ENCODE data around the gene MYH14. TPM values are rescaled to one million over a fixed set of nuclear protein-coding genes. Genes with fewer than 3 reads are reported as not detected.

Gene MYH14
- polyA plus RNA-seq, 1 of the 3 experiments (the other 2 are of a cell fraction), result 0.02 TPM

DNA sequence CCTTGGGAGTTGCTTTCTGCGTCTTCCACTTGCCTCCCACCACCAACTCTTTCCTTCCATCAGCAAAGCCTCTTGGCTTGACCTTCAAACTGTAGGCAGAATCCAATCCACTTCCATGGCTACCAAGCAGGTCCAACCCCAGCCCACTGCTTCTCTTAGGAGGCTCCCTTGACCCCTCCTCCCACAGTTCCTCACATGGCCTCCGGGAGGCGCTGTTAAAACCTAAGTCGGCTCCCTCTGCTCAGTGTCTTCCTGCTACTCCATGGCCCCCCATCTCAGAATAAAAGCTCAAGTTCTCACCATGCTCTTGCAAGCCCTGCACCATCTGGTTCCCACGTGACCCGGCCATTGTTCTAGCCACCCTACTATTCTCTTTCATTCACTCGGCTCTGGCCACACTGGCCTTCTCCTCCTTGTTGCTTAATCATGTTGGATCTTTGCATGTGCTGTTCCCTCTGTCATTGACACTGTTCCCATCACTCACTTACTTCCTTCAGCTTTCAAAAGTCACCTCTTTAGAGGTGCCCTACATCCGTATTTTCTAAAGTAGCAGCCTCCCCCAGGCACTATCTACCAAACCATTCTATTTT, 47.8 kb upstream of the MYH14 start:
- Histone ChIP-seq H4K20me1 (ENCODE audit: insufficient read depth) (no peaks in the 10 kb centered on the region), H3K9me2 (no peaks in the 10 kb centered on the region), H3K4me3 (ENCODE audit: low read depth in 2 of 2, low read length in 1 of 2) (no peak overlapping the region), H3K9me3 (no peaks in the 10 kb centered on the region), H3K9ac (no peak overlapping the region), H2AFZ (ENCODE audit: low read depth) (no peak overlapping the region), H3K36me3 (replicated peaks in 1 of 2; ENCODE audit: control insufficient read depth in 1 of 2, insufficient read depth in 2 of 2, low read length in 1 of 2) (no peaks in the 10 kb centered on the region), H3K4me1 (ENCODE audit: control insufficient read depth in 1 of 2, insufficient read depth in 2 of 2, low read depth in 1 of 2, low read length in 1 of 2) (no peaks in the 10 kb centered on the region), H3K79me2 (ENCODE audit: insufficient read depth) (no peaks in the 10 kb centered on the region), H3F3A (replicated peaks; ENCODE audit: insufficient read depth) (no peaks in the 10 kb centered on the region), H3K27ac (ENCODE audit: low read depth in 2 of 2, low read length in 1 of 2) (no peak overlapping the region), H3K27me3 (ENCODE audit: insufficient read depth) (peaks cover 11% of the 10 kb centered on the region; the same call in 1 of the 2 replicates), H3K4me2 (no peak overlapping the region)
- TF ChIP-seq CTCF (IDR thresholded peaks at IDR 0.05) (peak; percentile 26; the same call in 1 of the 2 replicates), REST (IDR thresholded peaks at IDR 0.05; ENCODE audit: low read depth, low read length) (no peak), TEAD4 (IDR thresholded peaks at IDR 0.05; ENCODE audit: borderline replicate concordance, insufficient read depth) (no peak), NFIC (IDR thresholded peaks at IDR 0.05; ENCODE audit: borderline replicate concordance) (no peak)
- POLR2A ChIA-PET, result no interaction called here
- WGBS (ENCODE audit: low lambda C conversion rate), result 10% methylated on average over 8 of the region's 8 CpGs
- CTCF ChIA-PET, result interaction anchor here (1.1 kb wide), 1 partner anchor 10 kb away, joined by 3 read pairs; no protein-coding TSS in a partner anchor
- no peak for DNase-seq

DNA sequence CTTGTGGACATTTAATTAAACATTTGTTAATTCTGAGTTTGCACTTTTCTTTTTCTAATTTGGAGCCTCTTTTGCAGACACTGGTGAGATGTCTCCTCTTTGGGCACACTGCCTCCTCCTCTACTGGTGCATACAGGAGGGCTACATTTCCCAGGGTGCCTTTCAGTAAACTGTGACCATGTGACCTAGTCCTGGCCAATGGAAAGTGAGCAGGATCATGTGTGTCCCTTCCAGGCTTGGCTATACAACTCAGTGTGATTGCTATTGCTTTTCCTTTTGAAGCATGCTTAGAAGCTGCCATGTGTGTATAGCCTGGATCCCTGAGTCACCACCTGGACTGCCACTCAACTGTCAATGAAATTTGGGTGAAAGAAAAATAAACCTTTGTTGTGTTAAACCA, 44.8 kb upstream of the MYH14 start:
- ChIA-PET POLR2A (no interaction called here), CTCF (no interaction called here)
- no peak overlapping the region for H3K27ac ChIP-seq (ENCODE audit: low read depth in 2 of 2, low read length in 1 of 2)
- no peaks in the 10 kb centered on the region for H3K9me2 ChIP-seq
- no peak overlapping the region for H2AFZ ChIP-seq (ENCODE audit: low read depth)
- no peaks in the 10 kb centered on the region for H3K9me3 ChIP-seq
- no peak overlapping the region for H3K9ac ChIP-seq
- H4K20me1 ChIP-seq (ENCODE audit: insufficient read depth), result no peaks in the 10 kb centered on the region
- TF ChIP-seq ELF1 (IDR thresholded peaks at IDR 0.05), result no peak
- no peak for TF ChIP-seq FOXJ3 (CRISPR knock-in tag; IDR thresholded peaks at IDR 0.05)
- TF ChIP-seq, protein P1, sequence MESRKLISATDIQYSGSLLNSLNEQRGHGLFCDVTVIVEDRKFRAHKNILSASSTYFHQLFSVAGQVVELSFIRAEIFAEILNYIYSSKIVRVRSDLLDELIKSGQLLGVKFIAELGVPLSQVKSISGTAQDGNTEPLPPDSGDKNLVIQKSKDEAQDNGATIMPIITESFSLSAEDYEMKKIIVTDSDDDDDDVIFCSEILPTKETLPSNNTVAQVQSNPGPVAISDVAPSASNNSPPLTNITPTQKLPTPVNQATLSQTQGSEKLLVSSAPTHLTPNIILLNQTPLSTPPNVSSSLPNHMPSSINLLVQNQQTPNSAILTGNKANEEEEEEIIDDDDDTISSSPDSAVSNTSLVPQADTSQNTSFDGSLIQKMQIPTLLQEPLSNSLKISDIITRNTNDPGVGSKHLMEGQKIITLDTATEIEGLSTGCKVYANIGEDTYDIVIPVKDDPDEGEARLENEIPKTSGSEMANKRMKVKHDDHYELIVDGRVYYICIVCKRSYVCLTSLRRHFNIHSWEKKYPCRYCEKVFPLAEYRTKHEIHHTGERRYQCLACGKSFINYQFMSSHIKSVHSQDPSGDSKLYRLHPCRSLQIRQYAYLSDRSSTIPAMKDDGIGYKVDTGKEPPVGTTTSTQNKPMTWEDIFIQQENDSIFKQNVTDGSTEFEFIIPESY (IDR thresholded peaks at IDR 0.05; ENCODE audit: borderline replicate concordance, low read depth), result no peak
- no peak for TF ChIP-seq TEAD4 (IDR thresholded peaks at IDR 0.05; ENCODE audit: borderline replicate concordance, insufficient read depth)
- TF ChIP-seq CHD2 (IDR thresholded peaks at IDR 0.05; ENCODE audit: low read length, partially characterized antibody), result no peak
- no peak for TF ChIP-seq FOXM1 (IDR thresholded peaks at IDR 0.05; ENCODE audit: low read depth)
- TF ChIP-seq GATA2 (CRISPR knock-in tag; IDR thresholded peaks at IDR 0.05), result no peak
- TF ChIP-seq FOSL2 (IDR thresholded peaks at IDR 0.05; ENCODE audit: borderline replicate concordance, low read depth), result no peak
- no peak for TF ChIP-seq IRF3 (IDR thresholded peaks at IDR 0.05; ENCODE audit: low read depth, low read length)
- TF ChIP-seq JUND (IDR thresholded peaks at IDR 0.05), result no peak
- no peak overlapping the region for H3K4me3 ChIP-seq (ENCODE audit: low read depth in 2 of 2, low read length in 1 of 2)
- H3K79me2 ChIP-seq (ENCODE audit: insufficient read depth), result no peaks in the 10 kb centered on the region
- no peak overlapping the region for H3K4me2 ChIP-seq
- no peak for DNase-seq
- H3K27me3 ChIP-seq (ENCODE audit: insufficient read depth), result peaks cover 5% of the 10 kb centered on the region; the same call in 1 of the 2 replicates
- no peaks in the 10 kb centered on the region for H3K36me3 ChIP-seq (replicated peaks in 1 of 2; ENCODE audit: control insufficient read depth in 1 of 2, insufficient read depth in 2 of 2, low read length in 1 of 2)
- H3F3A ChIP-seq (replicated peaks; ENCODE audit: insufficient read depth), result no peaks in the 10 kb centered on the region
- no peaks in the 10 kb centered on the region for H3K4me1 ChIP-seq (ENCODE audit: control insufficient read depth in 1 of 2, insufficient read depth in 2 of 2, low read depth in 1 of 2, low read length in 1 of 2)

All from SK-N-SH (cell line).